Hindlimb muscle (tissue), 1 donor: ENCODE data around the gene RAC2. TPM values are rescaled to one million over a fixed set of nuclear protein-coding genes. Genes with fewer than 3 reads are reported as not detected.
"Not testable (repeated sequence)": the region's sequence is repeated elsewhere in the genome, so short reads cannot be mapped to it uniquely, and the experiment has no call there.

Experiments used
- DNase-seq: peaks from one replicate; pipeline ENCODE4 v3.0.0-alpha.2; 2013
- polyA plus RNA-seq: library from polyadenylated mRNA; unstranded; fragments of 120-200 nt; gene quantifications from one replicate; pipeline ENCODE4 v1.2.1, GENCODE V29; 2013; ENCODE audit not compliant: insufficient read length

The RAC2 gene
- polyA plus RNA-seq, 1 donor = 5.6 TPM

- not testable (repeated sequence) for DNase-seq
These were observed 10.7 kb downstream of the RAC2 start for GRCh38 chr22:37233371-37233750.

- no peak for DNase-seq
These were observed 11.7 kb downstream of the RAC2 start for GRCh38 chr22:37232140-37232998.

- DNase-seq = no peak
These were observed 12.5 kb downstream of the RAC2 start for GRCh38 chr22:37231406-37232139.

- no peak for DNase-seq
These were observed 13.2 kb downstream of the RAC2 start for GRCh38 chr22:37230673-37231405.

- DNase-seq = no peak
These were observed 14.0 kb downstream of the RAC2 start for GRCh38 chr22:37229805-37230672.

GRCh38 chr22:37229012-37229804 is 14.9 kb downstream of the RAC2 start:
- DNase-seq = no peak

- DNase-seq = peak; percentile 40
These were observed 15.7 kb downstream of the RAC2 start for GRCh38 chr22:37228106-37229011.

GRCh38 chr22:37226514-37226913 is 17.6 kb downstream of the RAC2 start:
- DNase-seq = no peak

GRCh38 chr22:37226087-37226486 is 18.0 kb downstream of the RAC2 start:
- DNase-seq = no peak

GRCh38 chr22:37225481-37225880 is 18.6 kb downstream of the RAC2 start:
- DNase-seq = no peak

GRCh38 chr22:37224757-37225420 is 19.2 kb downstream of the RAC2 start:
- DNase-seq = no peak

- no peak for DNase-seq
These were observed 20.0 kb downstream of the RAC2 start for GRCh38 chr22:37223965-37224551.

- no peak for DNase-seq
These were observed 21.6 kb downstream of the RAC2 start for GRCh38 chr22:37222440-37222971.

GRCh38 chr22:37221424-37222333 is 22.4 kb downstream of the RAC2 start:
- DNase-seq = no peak

- DNase-seq = no peak
These were observed 23.5 kb downstream of the RAC2 start for GRCh38 chr22:37220543-37220981.

GRCh38 chr22:37219533-37219932 is 24.5 kb downstream of the RAC2 start:
- DNase-seq = no peak

GRCh38 chr22:37218771-37219411 is 25.2 kb downstream of the RAC2 start:
- DNase-seq = no peak
